GM23338 (cell line): ENCODE data around the gene IGF2BP1.
"Not testable (repeated sequence)": the region's sequence is repeated elsewhere in the genome, so short reads cannot be mapped to it uniquely, and the experiment has no call there.

Experiments
- POLR2AphosphoS5 ChIP-seq: IDR thresholded peaks from 2 replicates; pipeline ENCODE4 v1.6.1; 2016; ENCODE audit warnings: antibody characterized with exemption, low read depth
- TF ChIP-seq, protein P1 (sequence below), 2 experiments: fragments of 200-600 bp in 1 of 2; sonication (generic) in 1 of 2; conservative IDR thresholded peaks; 2 replicates each; pipeline versions ENCODE4 v1.5.1 to v1.6.1; 2016 to 2017; ENCODE audit warnings: antibody characterized with exemption in 2 of 2, low read depth in 2 of 2, mild to moderate bottlenecking in 2 of 2, moderate library complexity in 1 of 2

DNA sequence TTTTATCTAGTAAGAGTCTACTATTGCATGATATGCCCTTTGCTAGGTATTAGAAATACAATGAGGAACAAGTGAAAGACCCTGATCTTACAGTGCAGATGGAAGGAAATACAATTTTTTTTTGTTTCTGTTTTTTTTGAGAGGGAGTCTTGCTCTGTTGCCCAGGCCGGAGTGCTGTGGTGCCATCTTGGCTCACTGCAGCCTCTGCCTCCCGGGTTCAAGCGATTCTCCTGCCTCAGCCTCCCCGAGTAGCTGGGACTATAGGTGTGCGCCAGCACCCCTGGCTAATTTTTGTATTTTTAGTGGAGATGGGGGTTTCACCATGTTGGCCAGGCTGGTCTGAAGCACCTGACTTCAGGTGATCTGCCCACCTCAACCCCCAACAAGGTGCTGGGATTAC is 11.7 kb downstream of the IGF2BP1 start:
- TF ChIP-seq, protein P1, sequence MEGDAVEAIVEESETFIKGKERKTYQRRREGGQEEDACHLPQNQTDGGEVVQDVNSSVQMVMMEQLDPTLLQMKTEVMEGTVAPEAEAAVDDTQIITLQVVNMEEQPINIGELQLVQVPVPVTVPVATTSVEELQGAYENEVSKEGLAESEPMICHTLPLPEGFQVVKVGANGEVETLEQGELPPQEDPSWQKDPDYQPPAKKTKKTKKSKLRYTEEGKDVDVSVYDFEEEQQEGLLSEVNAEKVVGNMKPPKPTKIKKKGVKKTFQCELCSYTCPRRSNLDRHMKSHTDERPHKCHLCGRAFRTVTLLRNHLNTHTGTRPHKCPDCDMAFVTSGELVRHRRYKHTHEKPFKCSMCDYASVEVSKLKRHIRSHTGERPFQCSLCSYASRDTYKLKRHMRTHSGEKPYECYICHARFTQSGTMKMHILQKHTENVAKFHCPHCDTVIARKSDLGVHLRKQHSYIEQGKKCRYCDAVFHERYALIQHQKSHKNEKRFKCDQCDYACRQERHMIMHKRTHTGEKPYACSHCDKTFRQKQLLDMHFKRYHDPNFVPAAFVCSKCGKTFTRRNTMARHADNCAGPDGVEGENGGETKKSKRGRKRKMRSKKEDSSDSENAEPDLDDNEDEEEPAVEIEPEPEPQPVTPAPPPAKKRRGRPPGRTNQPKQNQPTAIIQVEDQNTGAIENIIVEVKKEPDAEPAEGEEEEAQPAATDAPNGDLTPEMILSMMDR (conservative IDR thresholded peaks at IDR 0.05; ENCODE audit: low read depth in 2 of 2): not testable (repeated sequence)
- not testable (repeated sequence) for TF ChIP-seq POLR2AphosphoS5
